T-helper 1 cell treated with Interleukin-12 subunit alpha and Interleukin-12 subunit beta and Interleukin-4 antibody, amounts not matched to agents 30 μg/mL and 1 μg/mL, for 36 hours (primary cell): ENCODE results near the gene SEL1L2.

Source experiments
- H3K27ac Mint-ChIP-seq: one replicate; pipeline ENCODE4 v1.8.0; 2021; ENCODE audit warnings: mild to moderate bottlenecking, mixed read lengths
- H3K27me3 Mint-ChIP-seq: one replicate; pipeline ENCODE4 v1.8.0; 2021; ENCODE audit warnings: low read depth, mixed read lengths
- H3K36me3 Mint-ChIP-seq: one replicate; pipeline ENCODE4 v1.8.0; 2021; ENCODE audit warnings: low read depth, mixed read lengths
- H3K4me1 Mint-ChIP-seq: one replicate; pipeline ENCODE4 v1.8.0; 2021; ENCODE audit warnings: low read depth, mixed read lengths
- H3K4me3 Mint-ChIP-seq: one replicate; pipeline ENCODE4 v1.8.0; 2021; ENCODE audit warnings: mild to moderate bottlenecking, moderate library complexity, mixed read lengths
- H3K9me3 Mint-ChIP-seq: one replicate; pipeline ENCODE4 v1.8.0; 2021; ENCODE audit warnings: mixed read lengths

Gene SEL1L2

DNA sequence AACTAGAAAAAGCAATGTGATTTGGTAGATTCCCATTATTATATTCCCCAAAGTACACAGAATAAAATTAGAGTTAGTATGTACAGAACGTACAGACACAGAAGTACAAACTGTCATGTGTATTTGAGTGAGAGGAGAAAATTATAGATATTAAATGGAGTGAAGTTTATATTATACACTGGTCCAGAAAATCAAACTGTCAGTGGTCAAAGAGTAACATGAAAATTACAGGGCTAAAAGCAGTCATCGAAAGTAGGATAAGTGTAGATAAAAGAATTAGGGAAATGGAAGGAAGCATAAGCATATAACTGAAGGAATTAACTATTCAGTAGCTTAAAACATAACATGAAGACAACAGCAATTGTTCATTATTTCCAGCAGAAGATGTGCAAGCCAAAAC lies 30.3 kb downstream of the SEL1L2 start:
- Mint-ChIP-seq H3K36me3 (no peaks in the 10 kb centered on the region), H3K4me3 (no peak overlapping the region), H3K27me3 (no peaks in the 10 kb centered on the region), H3K27ac (no peak overlapping the region), H3K9me3 (no peaks in the 10 kb centered on the region), H3K4me1 (no peaks in the 10 kb centered on the region)

DNA sequence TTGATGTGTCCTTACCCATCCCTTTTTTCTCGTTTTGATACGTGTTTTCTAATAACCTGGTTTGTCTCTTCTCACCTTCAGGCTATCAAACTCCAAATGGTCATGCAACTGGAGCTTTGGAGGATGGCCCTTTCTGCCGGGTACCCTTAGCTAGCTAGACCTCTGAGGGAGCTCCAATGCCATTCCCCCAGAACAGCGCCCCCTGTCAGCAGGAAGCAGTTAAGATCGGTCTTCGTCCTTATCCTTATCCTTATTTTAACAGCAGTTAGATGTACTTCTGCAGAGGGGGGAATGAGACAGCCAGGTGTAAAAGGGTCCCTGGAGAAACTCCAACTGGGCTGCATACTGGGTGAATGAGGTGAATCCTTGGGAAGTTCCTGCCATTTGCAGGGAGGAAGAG lies 37.2 kb downstream of the SEL1L2 start:
- no peaks in the 10 kb centered on the region for H3K27me3 Mint-ChIP-seq
- H3K27ac Mint-ChIP-seq, result no peak overlapping the region
- H3K4me3 Mint-ChIP-seq, result no peak overlapping the region
- H3K36me3 Mint-ChIP-seq, result no peaks in the 10 kb centered on the region
- no peaks in the 10 kb centered on the region for H3K4me1 Mint-ChIP-seq
- H3K9me3 Mint-ChIP-seq, result no peaks in the 10 kb centered on the region

DNA sequence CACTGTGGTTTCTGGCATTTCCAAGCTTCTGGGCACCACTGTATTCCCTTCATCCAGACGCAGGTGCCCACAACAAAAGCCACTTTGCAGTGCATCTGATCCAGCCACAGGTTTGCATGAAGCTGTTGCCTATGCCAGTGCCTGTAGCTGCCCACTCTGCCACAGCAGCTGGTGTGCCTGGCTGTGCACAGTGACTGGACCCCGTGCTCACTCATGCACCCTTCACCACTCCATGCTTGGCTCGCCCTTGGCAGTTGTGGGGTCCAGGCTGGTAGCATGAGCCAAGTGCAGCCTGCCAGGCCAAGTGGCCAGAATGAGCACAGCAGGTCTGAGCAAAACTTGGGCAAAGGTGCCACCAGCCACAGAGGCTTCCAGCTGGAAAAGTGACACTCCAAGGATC lies 42.7 kb downstream of the SEL1L2 start:
- no peak overlapping the region for H3K4me3 Mint-ChIP-seq
- H3K36me3 Mint-ChIP-seq, result no peaks in the 10 kb centered on the region
- H3K4me1 Mint-ChIP-seq, result no peaks in the 10 kb centered on the region
- no peaks in the 10 kb centered on the region for H3K9me3 Mint-ChIP-seq
- H3K27me3 Mint-ChIP-seq, result no peaks in the 10 kb centered on the region
- H3K27ac Mint-ChIP-seq, result no peak overlapping the region

DNA sequence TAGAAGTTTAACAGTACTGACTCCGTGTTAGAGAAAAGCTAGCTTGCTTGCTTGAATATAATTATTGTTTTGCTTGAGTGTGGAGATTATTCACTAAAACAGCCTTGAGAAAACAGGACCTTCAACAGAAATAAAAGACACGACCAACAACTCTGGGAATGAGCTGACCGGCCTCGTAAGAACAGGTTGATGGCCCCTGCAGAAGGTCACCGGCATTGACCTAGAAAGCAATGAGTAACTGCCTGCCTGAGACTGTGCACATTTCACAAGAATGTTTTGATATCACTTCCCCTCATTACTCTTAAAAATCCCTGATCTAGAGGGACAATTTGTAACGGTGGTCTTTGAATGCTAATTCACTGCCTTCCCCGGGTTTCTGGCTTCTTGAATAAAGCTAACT lies 49.4 kb downstream of the SEL1L2 start:
- no peaks in the 10 kb centered on the region for H3K9me3 Mint-ChIP-seq
- no peak overlapping the region for H3K4me3 Mint-ChIP-seq
- H3K36me3 Mint-ChIP-seq, result no peaks in the 10 kb centered on the region
- no peak overlapping the region for H3K27ac Mint-ChIP-seq
- H3K27me3 Mint-ChIP-seq, result no peaks in the 10 kb centered on the region
- H3K4me1 Mint-ChIP-seq, result no peaks in the 10 kb centered on the region

DNA sequence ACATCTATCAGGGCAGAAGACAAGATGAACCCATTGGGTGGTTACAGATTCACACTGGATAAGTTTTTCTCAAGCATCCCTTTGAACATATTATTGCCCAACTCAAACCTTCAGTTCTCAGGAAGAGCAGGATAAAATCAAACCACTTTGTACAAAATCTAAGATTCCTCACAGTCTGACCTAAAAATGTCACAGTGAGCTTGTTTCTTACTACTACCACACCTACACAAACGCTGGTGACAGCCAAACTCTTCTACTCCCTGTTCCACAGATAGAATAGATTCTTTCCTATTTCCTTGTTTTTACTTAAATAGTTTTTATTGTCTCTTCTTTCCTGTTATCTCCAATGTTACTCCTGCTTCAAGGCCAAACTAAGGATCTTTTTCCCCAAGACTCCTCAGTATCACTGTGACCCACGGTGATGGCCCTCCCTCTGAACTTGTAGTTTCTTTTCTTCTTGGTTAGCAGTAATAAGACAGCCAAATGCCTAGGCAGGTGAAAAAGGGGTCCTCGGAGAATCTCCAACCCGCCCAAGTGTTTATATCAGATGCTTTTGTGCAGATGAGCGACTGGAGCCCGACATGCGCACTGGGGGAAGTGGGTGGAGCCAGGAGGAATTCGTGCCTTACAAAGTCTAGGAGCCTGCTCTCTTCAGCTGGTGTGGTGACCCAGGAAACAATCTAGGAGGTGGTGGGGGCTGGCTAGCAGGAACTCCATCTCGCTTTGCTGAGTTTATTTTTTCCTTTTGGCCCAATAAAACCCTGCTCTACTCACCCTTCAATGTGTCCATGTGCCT lies 53.4 kb downstream of the SEL1L2 start:
- Mint-ChIP-seq H3K4me3 (no peak overlapping the region), H3K36me3 (no peaks in the 10 kb centered on the region), H3K27me3 (no peaks in the 10 kb centered on the region), H3K9me3 (no peaks in the 10 kb centered on the region), H3K4me1 (no peaks in the 10 kb centered on the region), H3K27ac (no peak overlapping the region)

DNA sequence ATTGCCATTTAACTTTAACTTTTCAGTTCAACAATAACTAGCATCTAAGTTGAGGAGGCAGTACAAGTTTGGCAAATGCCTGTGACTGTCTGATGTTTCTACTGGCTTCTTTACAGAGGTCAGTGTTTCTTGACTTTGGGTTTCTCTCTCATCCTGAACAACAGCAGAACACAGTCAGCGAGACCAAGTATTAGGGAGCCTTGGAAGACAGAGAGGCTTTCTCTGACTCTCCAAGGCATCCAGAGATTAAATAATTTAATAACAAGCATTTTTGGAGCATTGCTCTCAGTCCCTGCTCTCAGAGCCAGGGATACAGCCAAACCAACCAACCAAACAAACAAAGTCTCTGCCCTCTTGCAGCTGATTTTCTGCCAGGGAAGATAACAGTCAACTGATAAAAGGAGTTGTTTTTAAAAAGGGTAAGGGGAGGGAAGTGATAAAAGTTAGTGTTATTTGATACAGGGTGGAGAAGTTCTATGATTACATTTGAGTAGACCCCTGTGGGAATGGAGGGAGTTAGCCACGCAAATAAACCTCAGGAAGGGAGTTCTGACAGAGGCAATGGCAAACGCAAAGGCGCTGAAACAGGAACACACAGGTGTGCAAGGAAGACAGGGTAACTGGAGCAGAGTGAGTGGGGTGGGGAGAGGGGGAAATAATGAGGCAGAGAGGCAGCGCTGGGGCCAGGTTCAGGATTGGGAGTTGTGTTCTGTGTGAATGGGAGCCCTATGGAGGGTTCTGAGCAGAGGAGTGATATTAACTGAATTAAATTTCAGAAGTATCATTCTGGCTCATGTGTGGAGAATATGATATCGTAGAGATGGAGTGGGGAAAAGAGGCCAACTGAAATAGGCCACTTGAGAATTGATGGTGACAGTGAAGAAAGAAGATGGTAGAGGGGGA lies 55.2 kb downstream of the SEL1L2 start:
- no peaks in the 10 kb centered on the region for H3K36me3 Mint-ChIP-seq
- no peaks in the 10 kb centered on the region for H3K4me1 Mint-ChIP-seq
- no peak overlapping the region for H3K4me3 Mint-ChIP-seq
- H3K27me3 Mint-ChIP-seq, result no peaks in the 10 kb centered on the region
- H3K9me3 Mint-ChIP-seq, result no peaks in the 10 kb centered on the region
- no peak overlapping the region for H3K27ac Mint-ChIP-seq

DNA sequence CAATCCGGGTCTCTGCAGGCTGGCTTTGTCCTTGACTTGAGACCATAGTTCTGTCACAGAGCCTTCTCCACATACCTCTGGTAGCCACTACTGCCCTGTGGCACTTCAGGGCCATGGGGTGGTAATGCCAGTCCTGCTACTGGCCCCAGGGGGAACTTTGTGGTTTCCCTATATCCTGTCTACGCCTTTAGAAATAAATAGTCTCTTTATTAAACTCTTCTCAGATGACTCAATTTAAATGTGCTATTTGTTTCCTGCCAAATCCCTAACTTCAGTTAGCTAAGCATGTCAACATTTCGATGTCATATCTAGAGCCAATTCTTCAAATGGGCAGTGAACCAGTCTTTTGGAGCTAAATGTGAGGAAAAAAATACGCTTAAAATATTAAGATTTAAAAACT lies 60.1 kb downstream of the SEL1L2 start:
- no peaks in the 10 kb centered on the region for H3K27me3 Mint-ChIP-seq
- no peak overlapping the region for H3K4me3 Mint-ChIP-seq
- H3K27ac Mint-ChIP-seq, result no peak overlapping the region
- no peaks in the 10 kb centered on the region for H3K4me1 Mint-ChIP-seq
- H3K36me3 Mint-ChIP-seq, result no peaks in the 10 kb centered on the region
- H3K9me3 Mint-ChIP-seq, result no peaks in the 10 kb centered on the region

DNA sequence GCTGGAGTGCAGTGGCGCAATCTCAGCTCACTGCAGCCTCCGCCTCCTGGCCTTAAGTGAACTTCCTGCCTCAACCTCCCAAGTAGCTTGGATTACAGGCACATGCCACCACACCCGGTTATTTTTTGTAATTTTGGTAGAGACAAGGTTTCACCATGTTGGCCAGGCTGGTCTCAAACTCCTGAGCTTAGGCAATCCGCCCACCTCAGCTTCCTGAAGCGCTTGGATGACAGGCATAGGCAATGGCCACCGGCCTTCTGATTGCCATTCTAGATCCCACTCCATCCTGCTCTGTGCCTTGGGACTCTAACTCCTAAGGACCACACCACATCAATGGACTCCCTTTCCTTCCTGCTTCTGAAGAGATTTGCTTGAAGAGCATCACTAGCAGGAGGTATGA lies 60.6 kb downstream of the SEL1L2 start:
- no peaks in the 10 kb centered on the region for H3K9me3 Mint-ChIP-seq
- no peaks in the 10 kb centered on the region for H3K36me3 Mint-ChIP-seq
- no peaks in the 10 kb centered on the region for H3K4me1 Mint-ChIP-seq
- no peak overlapping the region for H3K27ac Mint-ChIP-seq
- H3K27me3 Mint-ChIP-seq, result no peaks in the 10 kb centered on the region
- H3K4me3 Mint-ChIP-seq, result no peak overlapping the region

DNA sequence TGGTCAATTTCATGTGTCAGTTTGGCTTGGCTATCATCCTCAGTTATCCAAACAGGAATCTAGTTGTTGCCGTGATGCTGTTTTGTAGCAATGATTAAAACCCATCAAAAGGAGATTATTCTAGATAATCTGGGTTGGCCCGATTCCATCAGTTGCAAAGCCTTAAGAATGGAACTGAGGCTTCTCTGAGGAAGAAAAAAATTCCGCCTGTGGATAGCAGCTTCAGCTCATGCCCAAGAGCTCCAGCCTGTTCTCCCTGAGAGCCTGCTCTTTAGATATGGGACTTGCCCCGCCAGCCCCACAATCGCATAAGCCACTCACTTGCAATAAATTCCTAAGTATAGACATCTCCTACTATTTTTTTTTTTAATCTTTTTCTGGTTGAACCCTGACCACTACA lies 61.5 kb downstream of the SEL1L2 start:
- Mint-ChIP-seq H3K27me3 (no peaks in the 10 kb centered on the region), H3K27ac (no peak overlapping the region), H3K9me3 (no peaks in the 10 kb centered on the region), H3K4me3 (no peak overlapping the region), H3K4me1 (no peaks in the 10 kb centered on the region), H3K36me3 (no peaks in the 10 kb centered on the region)

DNA sequence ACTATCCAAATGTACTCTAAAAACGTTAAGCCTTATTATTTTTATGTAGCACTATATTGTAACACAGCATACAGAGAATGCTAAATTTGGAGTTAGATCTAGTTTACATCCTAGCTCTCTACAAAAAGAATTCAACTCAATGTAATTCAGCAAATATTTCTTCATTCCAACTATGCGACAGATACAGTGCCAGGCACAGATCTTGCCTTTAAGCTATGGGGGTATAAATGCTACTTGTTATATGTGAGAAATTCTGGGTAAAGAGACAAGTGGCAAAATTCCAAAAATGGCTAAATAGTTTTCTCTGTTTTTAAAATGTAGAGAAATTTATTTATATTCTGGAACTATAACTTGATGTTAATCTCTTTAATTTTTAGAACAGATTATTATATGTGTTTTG lies 63.2 kb downstream of the SEL1L2 start:
- no peaks in the 10 kb centered on the region for H3K4me1 Mint-ChIP-seq
- H3K4me3 Mint-ChIP-seq, result no peak overlapping the region
- no peak overlapping the region for H3K27ac Mint-ChIP-seq
- no peaks in the 10 kb centered on the region for H3K9me3 Mint-ChIP-seq
- H3K27me3 Mint-ChIP-seq, result no peaks in the 10 kb centered on the region
- no peaks in the 10 kb centered on the region for H3K36me3 Mint-ChIP-seq

DNA sequence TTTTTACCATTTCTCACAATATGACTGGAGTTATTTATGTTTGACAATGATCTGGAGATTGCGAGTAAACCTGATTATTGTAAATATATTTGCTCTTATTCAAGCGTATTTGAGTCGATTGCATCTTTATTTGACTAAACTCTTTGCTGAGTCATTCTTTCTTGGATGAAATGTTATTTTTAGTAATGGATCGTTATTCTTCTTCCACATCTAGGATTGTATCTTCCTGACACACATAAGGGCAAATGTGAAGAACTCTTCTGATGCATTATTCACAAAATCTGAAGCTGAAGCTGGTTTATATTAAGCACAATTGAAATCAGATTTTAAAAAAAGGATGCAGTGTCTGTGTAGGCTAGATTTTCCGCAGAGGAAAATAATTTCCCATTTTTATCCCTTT lies 68.2 kb downstream of the SEL1L2 start:
- H3K9me3 Mint-ChIP-seq, result no peaks in the 10 kb centered on the region
- H3K27me3 Mint-ChIP-seq, result peaks cover 3% of the 10 kb centered on the region
- no peaks in the 10 kb centered on the region for H3K4me1 Mint-ChIP-seq
- no peaks in the 10 kb centered on the region for H3K36me3 Mint-ChIP-seq
- no peak overlapping the region for H3K4me3 Mint-ChIP-seq
- H3K27ac Mint-ChIP-seq, result no peak overlapping the region

DNA sequence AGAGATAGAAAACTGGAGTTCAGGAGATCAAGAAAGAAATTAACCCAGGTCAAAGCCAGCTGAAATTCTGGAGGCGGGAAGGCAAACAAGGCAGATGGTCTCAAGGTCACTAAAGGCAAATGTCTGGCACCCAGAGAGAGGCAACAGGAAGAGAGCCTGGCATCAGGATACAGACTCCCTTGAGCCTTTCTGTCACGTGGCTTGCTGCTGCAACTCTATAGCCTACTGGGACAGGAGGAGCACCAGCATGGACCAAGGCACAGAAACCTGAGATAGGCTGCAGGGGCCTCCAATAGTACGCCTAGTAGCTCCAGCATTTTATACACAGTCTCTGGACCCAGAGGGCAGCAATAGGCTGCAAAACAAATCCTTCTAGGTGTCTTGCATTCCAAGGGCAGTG lies 75.1 kb downstream of the SEL1L2 start:
- Mint-ChIP-seq H3K4me1 (no peaks in the 10 kb centered on the region), H3K27me3 (peaks cover 3% of the 10 kb centered on the region), H3K4me3 (no peak overlapping the region), H3K9me3 (no peaks in the 10 kb centered on the region), H3K27ac (no peak overlapping the region), H3K36me3 (no peaks in the 10 kb centered on the region)

DNA sequence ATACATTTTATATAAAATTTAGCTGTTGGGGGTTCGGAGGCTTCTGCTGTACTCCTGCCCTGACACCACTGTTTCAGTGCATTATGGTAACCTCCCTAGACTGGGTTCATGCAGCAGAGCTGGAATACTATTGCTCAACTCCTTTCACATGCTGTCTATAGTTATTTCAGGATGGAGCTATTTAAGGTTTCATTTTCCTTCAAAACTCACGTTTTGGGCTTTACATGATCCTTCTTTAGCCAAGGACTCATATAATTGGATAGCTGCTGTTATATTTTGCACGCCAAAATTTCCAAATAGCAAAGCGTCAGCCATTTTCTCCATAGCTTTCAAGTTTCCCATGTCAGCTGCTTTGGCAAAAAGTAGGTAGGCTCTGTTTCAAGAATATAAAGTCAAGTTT lies 76.8 kb downstream of the SEL1L2 start:
- H3K36me3 Mint-ChIP-seq, result no peaks in the 10 kb centered on the region
- no peaks in the 10 kb centered on the region for H3K9me3 Mint-ChIP-seq
- no peak overlapping the region for H3K27ac Mint-ChIP-seq
- no peak overlapping the region for H3K4me3 Mint-ChIP-seq
- no peaks in the 10 kb centered on the region for H3K4me1 Mint-ChIP-seq
- no peaks in the 10 kb centered on the region for H3K27me3 Mint-ChIP-seq

DNA sequence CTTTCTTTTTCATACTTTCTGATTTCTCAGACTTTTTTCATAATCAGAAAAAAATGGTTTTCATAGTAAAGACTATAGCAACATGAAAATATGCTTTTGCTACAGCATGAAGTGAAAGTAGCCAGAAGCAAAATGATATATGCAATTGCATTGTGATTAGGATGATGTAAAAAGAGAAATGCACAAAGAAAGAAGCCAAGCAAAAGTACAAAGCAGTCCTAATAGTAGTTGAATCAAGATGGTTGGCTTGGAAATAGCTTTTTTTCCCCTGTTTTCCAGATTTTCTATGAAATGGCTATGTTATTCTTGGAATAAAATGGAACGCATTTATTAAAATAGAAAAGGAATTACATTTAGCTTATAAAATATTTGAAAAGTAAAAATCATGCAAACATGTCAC lies 77.3 kb downstream of the SEL1L2 start:
- Mint-ChIP-seq H3K4me3 (no peak overlapping the region), H3K27ac (no peak overlapping the region), H3K36me3 (no peaks in the 10 kb centered on the region), H3K4me1 (no peaks in the 10 kb centered on the region), H3K27me3 (no peaks in the 10 kb centered on the region), H3K9me3 (no peaks in the 10 kb centered on the region)

DNA sequence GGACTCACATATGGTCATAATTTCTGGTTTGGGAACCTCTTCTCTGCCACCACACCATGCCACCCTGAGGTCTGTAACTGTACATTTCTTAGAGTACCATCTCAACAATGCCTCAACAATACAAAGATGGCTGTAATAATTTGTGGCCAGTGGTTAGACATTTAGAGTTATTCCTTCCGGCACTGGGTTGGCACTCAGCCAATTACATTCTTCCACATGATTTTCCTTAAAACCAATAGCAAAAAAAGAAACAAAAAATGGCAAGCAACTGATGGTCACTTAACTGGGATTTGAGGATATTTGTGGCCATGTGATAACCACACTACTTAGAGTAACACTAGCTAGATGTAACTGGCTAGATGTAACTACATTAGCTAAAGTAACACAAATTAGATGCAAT lies 79.9 kb downstream of the SEL1L2 start:
- Mint-ChIP-seq H3K4me1 (no peaks in the 10 kb centered on the region), H3K36me3 (no peaks in the 10 kb centered on the region), H3K27me3 (no peaks in the 10 kb centered on the region), H3K4me3 (no peak overlapping the region), H3K27ac (no peak overlapping the region), H3K9me3 (no peaks in the 10 kb centered on the region)
